ENCODE measurements around the gene ARFIP1. TPM values are rescaled to one million over a fixed set of nuclear protein-coding genes. Genes with fewer than 3 reads are reported as not detected.
"Not testable (repeated sequence)": the region's sequence is repeated elsewhere in the genome, so short reads cannot be mapped to it uniquely, and the experiment has no call there.

ARFIP1 gene, protein sequence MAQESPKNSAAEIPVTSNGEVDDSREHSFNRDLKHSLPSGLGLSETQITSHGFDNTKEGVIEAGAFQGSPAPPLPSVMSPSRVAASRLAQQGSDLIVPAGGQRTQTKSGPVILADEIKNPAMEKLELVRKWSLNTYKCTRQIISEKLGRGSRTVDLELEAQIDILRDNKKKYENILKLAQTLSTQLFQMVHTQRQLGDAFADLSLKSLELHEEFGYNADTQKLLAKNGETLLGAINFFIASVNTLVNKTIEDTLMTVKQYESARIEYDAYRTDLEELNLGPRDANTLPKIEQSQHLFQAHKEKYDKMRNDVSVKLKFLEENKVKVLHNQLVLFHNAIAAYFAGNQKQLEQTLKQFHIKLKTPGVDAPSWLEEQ
- 20.7 and 27.5 TPM in 2 replicates for total RNA-seq (2014; rRNA removed; shearing (Covaris generic))

DNA sequence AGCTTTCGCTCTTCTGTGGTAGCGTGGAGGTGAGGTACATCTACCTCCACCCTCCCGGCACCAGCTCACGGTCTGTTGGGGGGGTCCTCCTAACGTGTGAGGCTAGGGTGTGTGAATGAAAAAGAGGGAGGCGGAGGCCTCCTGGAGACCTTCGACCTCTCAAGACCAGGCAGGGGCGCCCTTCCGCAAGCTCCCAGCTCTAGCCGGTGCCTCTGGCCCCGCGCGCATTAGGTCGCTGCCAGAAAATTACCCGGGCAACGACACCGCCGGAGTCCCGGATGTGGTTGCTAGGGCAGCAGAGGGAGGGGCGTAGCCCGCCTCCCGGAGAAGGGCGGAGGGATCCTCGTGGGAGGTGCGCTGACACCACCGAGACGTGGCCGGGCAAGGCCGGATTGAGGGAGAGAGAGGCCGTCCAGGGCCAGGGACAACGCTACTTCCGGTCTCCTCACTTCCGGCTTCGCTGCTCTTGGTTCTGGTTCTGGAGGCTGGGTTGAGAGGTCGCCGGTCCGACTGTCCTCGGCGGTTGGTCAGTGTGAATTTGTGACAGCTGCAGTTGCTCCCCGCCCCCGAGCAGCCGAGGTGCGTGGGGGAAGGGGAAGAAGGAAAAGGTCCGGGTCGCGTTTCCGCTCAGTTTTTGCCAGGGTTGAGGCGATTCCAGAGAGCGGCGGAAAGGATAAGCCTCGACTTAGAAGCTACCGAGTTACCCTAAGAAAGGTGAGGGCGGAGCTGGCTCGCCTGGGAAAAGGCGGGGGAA is at the start of gene ARFIP1, which contains the start of gene TIGD4:
ARFIP1 (plus strand) TSS at position 442 of the 754 bp plus-strand sequence. CDS start 49,680 bp downstream, outside the sequence.
TIGD4 (minus strand) TSS at position 218 of the 754 bp plus-strand sequence. CDS start 8,726 bp downstream, outside the sequence.
- peak; percentile 94 for DNase-seq (ENCODE audit: low read depth)

DNA sequence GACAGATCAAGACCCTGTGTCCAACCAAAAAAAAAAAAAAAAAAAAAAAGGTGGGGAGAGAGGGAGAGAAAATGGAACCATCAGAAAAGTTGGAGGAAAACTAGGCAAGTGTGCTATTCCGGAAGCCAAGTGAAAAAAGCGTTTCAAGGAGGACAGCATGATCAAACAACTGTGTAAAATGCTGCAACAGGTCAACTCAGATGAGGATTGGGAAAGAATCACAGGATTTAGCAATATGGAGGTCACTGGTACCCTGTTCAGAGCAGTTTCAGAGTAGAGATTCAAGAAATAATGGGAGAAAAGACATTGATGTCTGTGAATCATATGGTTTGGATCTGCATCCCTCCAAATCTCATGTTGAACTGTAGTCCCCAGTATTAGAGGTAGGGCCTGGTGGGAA is 47.8 kb upstream of the ARFIP1 start:
- DNase-seq (ENCODE audit: low read depth): no peak

GRCh38 chr4:152734015-152734698 is 45.6 kb upstream of the ARFIP1 start:
- DNase-seq (ENCODE audit: low read depth): no peak

GRCh38 chr4:152734699-152735050 is 45.1 kb upstream of the ARFIP1 start:
- DNase-seq (ENCODE audit: low read depth): no peak

GRCh38 chr4:152735396-152735859 is 44.3 kb upstream of the ARFIP1 start:
- DNase-seq (ENCODE audit: low read depth): no peak

- DNase-seq (ENCODE audit: low read depth): no peak
These were observed 43.8 kb upstream of the ARFIP1 start for GRCh38 chr4:152735906-152736305.

DNA sequence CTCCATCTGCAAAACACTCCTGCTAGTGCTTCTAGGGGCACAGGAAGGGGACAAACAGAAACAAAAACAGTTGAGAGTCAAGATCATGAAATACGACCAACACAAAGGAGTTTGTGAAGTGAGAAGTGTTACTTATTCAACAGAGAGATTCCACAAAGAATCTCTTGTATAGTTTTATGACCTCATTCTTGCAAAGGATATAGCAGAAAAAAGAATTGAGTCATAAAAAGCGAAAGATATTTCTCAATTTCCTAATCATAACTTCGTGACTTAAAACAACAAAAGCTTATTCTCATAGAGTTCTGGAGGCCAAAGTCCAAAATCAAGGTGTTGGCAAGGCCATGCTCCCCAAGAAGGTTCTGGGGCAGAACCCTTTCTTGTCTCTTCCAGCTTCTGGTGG is 40.9 kb upstream of the ARFIP1 start:
- DNase-seq (ENCODE audit: low read depth): no peak

DNA sequence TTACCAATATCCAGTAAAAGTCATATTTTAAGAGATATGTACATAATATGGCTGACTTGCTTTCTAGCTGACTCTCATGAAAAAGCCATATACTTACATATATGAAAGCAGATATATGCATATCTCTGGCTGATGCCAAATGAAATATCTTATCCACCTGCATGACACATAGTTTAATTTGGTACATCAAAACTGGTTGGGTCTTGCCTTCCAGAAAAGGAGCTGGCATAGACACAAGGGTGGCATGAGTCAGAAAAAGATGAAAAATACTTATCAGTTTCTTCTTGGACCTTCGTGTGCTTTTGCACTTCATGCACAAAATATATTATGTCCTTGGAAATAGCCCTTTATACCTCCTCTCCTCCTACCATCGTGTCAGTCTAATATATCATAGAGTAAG is 32.3 kb upstream of the ARFIP1 start:
- no peak for DNase-seq (ENCODE audit: low read depth)

DNA sequence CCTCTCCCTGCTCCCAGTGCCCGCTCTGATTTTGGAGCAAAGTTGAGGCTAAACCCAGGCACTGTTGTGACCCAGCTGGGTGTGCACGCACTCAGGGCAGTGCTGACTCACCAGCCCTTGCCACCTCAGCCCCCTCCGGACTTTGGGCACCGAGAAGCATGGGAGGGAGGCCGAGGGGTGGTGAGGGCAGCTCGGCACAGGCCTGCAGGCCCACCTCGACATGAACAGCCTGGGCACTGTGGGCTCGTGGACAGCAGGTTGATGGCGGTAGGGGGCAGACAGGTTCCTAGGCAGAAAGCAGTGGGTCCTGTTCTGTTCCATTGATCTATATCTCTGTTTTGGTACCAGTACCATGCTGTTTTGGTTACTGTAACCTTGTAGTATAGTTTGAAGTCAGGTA is 31.1 kb upstream of the ARFIP1 start:
- no peak for DNase-seq (ENCODE audit: low read depth)

DNA sequence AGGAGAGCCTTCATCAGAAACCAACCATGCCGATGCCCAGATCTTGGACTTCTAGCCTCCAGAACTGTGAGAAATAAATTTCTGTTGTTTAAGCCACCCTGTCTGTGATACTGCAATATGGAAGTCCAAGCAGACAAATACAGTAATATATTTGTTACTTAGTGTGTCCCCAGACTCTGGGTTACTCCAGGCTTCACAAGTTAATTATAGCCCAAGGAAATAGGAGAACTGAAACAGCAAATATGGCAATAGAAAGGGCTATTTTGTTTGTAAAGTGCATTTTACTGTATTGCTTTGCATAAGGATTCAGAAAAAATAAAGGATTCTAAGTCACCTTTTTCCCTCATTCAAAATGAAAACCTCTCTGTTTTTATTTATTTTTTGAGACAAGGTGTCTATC is 16.0 kb upstream of the ARFIP1 start:
- no peak for DNase-seq (ENCODE audit: low read depth)

DNA sequence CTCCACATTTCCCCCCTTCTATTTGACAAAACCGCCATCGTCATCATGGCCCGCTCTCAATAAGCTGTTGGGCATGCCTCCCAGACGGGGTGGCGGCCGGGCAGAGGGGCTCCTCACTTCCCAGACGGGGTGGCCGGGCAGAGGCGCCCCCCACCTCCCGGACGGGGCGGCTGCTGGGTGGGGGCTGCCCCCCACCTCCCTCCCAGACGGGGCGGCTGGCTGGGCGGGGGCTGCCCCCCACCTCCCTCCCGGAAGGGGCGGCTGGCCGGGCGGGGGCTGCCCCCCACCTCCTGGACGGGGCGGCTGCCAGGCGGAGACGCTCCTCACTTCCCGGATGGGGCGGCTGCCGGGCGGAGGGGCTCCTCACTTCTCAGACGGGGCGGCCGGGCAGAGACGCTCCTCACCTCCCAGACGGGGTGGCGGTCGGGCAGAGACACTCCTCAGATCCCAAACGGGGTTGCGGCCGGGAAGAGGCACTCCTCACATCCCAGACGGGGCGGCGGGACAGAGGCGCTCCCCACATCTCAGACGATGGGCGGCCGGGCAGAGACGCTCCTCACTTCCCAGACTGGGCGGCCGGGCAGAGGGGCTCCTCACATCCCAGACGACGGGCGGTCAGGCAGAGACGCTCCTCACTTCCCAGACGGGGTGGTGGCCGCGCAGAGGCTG is 14.6 kb upstream of the ARFIP1 start:
- not testable (repeated sequence) for DNase-seq (ENCODE audit: low read depth)

DNA sequence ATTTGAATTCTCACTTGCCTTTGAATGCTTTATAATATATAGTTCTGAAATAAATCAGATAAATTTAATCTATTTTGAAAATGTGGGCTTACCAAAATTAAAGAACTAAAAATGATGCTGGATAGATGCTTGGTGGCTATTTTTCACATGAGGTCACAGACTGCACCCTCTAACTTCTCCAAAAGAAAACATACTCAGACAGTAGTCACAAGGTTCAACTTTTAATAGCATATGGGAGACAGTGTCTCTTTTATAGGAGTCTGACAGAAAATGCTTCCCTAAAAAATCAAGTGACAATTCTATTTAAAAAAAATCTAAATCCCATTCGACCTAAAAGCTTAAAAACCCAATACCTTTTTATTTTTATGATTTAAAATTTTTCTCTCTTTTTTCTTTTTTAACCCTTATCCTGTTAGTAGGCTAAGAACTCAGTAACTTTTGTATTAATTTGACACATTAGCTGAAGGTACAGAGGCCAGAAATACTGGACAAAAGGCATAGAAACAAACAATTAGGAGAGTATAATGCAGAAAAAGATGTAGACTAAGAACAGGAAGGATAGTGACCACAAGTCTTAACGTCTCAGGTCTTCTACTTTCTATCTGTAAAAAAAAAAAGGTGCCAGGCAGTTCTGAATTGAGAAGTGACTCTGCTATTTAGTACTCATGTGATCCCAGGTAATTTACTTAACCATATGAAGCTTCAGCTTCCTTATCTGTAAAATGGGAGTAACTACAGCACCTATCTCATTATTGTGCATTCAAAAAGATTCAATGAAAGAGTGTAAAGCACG is 7.8 kb upstream of the ARFIP1 start:
- no peak for DNase-seq (ENCODE audit: low read depth)

- DNase-seq (ENCODE audit: low read depth): no peak
These were observed 6.4 kb upstream of the ARFIP1 start for GRCh38 chr4:152773339-152773738.

GRCh38 chr4:152773953-152774352 is 5.8 kb upstream of the ARFIP1 start:
- no peak for DNase-seq (ENCODE audit: low read depth)

DNA sequence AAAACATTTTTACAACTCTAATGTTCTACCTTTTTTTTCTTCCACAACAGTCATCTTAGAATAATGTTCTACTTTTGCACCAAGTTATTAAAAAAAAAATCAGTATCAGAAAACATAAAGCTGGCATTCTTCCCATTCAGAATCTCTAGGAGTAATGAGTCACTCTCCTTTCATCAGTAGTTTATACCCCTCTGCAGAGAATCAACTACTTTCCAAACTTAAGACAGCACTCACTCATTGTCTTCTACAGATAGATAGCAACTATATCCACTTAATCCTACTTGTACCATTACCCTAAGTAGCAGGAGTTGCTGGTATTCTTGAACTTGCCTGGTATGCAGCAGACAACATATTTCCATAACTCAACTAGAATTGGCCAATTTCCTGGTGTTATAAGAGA is 3.4 kb upstream of the ARFIP1 start:
- DNase-seq (ENCODE audit: low read depth): no peak

- DNase-seq (ENCODE audit: low read depth): no peak
These were observed 2.3 kb upstream of the ARFIP1 start for GRCh38 chr4:152777488-152777887.

DNA sequence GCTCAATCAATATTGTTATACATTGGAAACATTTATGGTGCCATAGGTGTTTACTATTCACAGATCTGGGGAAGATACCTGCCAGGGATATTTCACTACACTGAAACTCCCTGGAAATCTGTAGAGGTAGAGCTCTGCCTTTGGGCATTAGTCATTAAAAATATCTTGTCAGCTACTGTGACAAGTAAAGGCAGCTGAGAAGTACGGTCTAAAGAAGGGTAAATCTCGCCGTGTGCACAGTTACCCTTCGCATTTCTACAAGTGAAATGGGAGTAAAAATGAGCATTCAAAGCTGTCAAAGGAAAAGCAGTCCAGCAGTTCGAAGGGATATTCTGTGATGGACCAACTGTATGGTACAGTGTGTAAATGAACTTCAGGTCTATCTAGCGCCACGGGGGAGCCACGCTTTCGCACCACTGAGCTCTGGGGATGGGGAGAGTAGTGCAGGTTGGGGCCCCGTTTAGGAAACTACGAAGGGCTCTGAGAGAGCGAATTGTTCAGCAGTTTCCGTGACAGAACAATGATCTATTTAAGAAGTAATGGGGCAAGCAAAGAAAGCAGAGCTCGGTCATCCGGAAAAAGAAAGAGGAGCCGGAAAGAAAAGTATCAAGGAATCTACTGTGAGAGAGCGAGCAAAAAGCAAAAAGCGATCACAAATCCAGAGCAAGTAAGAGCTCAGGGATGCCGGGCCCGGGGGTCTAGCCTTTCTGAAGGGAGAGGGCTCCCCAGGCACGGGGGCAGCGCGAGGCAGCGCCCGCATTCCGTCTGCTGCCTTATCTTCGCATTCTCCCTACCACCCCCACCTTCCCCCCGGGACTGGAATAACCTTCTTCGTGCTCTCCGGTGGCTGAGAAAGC is 870 bp upstream of the ARFIP1 start:
- peak; percentile 8 for DNase-seq (ENCODE audit: low read depth)

- DNase-seq (ENCODE audit: low read depth): peak; percentile 9
These were observed 569 bp downstream of the ARFIP1 start for GRCh38 chr4:152780267-152780778.

GRCh38 chr4:152784490-152785350 is 5.0 kb downstream of the ARFIP1 start:
- DNase-seq (ENCODE audit: low read depth): peak; percentile 14

Data from Daoy (cell line).